Epithelial cell of esophagus (primary cell): ENCODE measurements around the gene NLRP2B.
"Not testable (repeated sequence)": the region's sequence is repeated elsewhere in the genome, so short reads cannot be mapped to it uniquely, and the experiment has no call there.

Experiments
- DNase-seq: peaks from one replicate; pipeline ENCODE4 v3.0.0; 2010; ENCODE audit warnings: low read depth
- H3K4me3 ChIP-seq: 2 replicates; pipeline ENCODE4 v1.5.1; 2011; ENCODE audit warnings: mild to moderate bottlenecking, low read length, control low read depth
- TF ChIP-seq, protein P1 (sequence below): IDR thresholded peaks from 2 replicates; pipeline ENCODE4 v1.5.1; 2011; ENCODE audit warnings: low read depth, mild to moderate bottlenecking, low read length, control low read depth, inconsistent platforms; ENCODE audit not compliant: insufficient read depth; ENCODE audit errors: missing control alignments

The NLRP2B gene

DNA sequence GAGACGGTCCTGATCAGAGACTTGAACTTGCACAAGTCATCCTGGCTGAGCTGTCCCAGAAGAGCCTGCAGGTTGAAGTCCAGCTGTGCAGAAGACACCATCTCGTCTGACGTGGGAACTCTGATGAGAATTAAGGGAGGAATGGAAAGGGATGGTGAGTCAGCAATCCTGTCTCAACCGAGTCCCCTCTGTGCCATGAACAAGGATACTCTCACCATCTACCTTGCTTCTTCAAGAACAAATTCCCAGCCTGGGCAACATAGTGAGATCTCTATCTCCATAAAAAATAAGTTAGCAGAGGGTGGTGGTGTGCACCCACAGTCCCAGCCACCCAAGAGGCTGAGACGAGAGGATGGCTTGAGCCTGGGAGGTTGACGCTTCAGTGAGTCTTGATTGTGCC lies at the start of gene NLRP2B:
Gene NLRP2B (minus strand): TSS at position 101 of the 400 bp plus-strand sequence.
- no peak within 1 kb of the TSS for H3K4me3 ChIP-seq
- DNase-seq, result no peak
- TF ChIP-seq, protein P1, sequence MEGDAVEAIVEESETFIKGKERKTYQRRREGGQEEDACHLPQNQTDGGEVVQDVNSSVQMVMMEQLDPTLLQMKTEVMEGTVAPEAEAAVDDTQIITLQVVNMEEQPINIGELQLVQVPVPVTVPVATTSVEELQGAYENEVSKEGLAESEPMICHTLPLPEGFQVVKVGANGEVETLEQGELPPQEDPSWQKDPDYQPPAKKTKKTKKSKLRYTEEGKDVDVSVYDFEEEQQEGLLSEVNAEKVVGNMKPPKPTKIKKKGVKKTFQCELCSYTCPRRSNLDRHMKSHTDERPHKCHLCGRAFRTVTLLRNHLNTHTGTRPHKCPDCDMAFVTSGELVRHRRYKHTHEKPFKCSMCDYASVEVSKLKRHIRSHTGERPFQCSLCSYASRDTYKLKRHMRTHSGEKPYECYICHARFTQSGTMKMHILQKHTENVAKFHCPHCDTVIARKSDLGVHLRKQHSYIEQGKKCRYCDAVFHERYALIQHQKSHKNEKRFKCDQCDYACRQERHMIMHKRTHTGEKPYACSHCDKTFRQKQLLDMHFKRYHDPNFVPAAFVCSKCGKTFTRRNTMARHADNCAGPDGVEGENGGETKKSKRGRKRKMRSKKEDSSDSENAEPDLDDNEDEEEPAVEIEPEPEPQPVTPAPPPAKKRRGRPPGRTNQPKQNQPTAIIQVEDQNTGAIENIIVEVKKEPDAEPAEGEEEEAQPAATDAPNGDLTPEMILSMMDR, result no peak

GRCh38 chrX:57725995-57726394 lies 45.9 kb upstream of the NLRP2B start:
- DNase-seq, H3K4me3 ChIP-seq: not testable (repeated sequence)

- no peak overlapping the region for H3K4me3 ChIP-seq
- no peak for DNase-seq
- TF ChIP-seq, protein P1, result no peak
These were observed 1.3 kb upstream of the NLRP2B start for GRCh38 chrX:57681341-57681740.

DNA sequence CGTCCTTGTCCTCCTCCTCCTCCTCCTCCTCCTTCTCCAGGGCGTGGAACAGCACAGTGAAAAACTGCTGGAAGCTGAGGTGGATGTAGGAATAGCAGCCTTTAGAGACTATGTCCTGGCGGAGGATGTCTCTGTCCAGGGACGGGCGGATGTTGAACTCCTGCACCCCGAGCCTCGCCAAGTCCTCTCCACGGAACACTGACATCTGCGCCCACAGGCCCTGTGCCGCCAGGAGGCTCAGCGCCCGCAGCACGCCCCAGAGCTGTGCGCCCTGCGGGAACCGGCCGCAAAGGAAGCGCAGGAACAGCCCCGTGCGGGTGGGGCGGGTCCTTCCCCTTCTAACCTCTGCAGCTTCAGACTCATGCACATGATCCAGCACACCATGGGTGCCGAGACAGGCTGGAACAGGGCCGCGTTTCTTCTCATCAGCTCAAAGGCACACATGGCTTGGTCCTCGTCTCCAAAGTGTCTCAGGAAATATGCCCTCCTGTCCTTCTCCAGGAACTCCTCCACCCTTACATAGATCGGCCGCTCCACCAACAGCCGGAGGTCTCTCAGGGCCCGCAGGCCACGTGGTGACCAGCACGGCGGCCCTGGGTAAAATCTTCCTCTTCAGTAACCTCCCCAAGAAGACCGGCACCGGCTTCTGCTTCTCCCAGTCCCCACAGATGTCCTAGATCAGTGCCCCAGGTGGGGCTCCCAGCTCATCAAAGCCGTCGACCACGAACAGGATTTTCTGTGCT lies 1.2 kb downstream of the NLRP2B start:
- no peak overlapping the region for H3K4me3 ChIP-seq
- TF ChIP-seq, protein P1, result no peak
- no peak for DNase-seq

- no peak overlapping the region for H3K4me3 ChIP-seq
- TF ChIP-seq, protein P1, result no peak
- no peak for DNase-seq
These were observed 2.8 kb downstream of the NLRP2B start for GRCh38 chrX:57677132-57677858.

GRCh38 chrX:57675320-57675719 lies 4.7 kb downstream of the NLRP2B start:
- H3K4me3 ChIP-seq, result no peak overlapping the region
- TF ChIP-seq, protein P1, result no peak
- no peak for DNase-seq

DNA sequence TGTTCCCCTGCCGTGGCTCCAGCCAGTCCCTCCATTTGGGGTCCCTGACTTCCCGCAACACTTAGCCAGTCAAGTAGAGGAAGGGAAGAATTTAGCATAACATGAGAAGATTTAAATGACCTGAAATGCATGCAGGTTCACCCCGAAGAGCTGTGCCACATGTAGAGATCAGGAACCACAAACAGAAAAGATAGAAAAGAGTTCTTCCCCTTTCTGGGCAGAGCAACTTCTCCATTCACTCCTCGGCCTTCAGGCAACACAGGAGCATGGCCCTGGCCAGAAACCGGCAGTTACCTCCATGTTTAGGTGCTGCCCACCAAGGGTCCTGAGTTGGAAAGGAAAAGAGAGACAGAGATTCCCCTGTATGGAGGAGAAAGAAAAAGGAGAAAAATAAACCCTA lies 5.2 kb downstream of the NLRP2B start:
- H3K4me3 ChIP-seq, result no peak overlapping the region
- DNase-seq, result no peak
- TF ChIP-seq, protein P1, result no peak
